Measurements from ENCODE around the gene AACS. TPM values are rescaled to one million over a fixed set of nuclear protein-coding genes. Genes with fewer than 3 reads are reported as not detected.

AACS gene
- total RNA-seq, 2 experiments from 2014 or later = 19.4 to 19.5 TPM

DNA sequence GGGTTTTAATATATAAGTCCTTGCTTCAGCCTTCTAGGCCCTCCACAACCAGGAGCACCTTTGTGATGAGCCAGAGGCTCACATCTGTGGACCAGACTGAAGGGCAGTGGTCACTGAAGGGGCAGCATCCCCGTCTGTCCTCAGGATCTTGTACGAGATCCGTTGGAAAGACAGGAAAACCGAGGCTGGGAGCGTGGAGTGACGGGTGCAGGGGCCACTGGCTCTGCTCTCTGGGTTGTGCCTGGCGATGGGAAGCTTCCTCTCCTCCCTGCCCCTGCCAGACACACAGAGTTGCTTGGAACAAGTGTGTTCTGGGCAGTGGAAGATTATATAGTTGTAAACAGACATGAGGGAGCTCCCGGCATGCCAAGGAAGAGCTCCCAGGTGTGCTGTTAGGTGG, 48.0 kb downstream of the AACS start:
- CTCF ChIA-PET = no interaction called here
- POLR2A ChIA-PET = no interaction called here

DNA sequence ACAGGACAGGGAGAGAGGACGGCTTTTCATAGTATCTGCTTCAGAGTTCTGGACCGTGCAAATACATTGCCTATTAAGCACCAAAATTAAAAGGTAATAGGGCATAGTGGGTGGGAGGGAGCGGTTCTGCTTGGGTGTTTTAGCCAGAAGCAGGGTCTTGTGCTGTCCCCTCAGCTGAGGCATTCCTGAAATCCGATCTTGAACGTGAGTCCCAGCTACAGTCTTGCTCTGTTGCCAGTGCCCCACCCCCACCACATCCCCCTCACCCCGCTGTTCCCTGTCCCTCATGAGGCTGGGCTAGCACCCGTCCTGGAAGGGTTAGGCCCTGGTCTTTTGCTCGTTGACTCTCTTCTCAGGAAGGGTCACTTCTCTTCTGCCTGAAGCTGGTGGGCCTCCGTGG, 48.6 kb downstream of the AACS start:
- POLR2A ChIA-PET = no interaction called here
- CTCF ChIA-PET = no interaction called here

DNA sequence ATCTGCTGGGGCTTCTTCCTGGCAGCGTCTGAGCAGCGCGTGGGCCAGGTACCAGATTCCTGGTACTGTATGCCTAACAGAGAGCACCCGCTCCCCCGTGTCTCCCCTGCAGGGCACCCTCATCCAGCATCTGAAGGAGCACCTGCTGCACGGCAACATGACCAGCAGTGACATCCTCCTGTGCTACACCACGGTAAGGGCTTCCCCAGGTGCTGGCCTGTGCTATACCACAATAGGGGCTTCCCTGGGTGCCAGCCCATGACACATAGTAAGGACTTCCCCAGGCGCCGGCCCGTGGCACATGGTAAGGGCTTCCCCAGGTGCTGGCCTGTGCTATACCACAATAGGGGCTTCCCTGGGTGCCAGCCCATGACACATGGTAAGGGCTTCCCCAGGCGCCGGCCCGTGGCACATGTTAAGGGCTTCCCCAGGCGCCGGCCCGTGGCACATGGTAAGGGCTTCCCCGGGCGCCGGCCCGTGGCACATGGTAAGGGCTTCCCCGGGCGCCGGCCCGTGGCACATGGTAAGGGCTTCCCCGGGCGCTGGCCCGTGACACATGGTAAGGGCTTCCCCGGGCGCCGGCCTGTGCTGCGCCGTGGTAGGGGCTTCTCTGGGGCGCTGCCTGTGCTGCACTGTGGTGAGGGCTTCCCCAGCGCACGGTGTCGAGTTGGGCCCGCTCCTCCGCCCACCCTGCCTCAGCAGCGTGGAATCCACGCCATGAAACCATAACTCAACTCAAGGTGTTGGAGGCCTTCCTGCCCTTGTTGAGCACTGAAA, 49.3 kb downstream of the AACS start:
- ChIA-PET CTCF (no interaction called here), POLR2A (no interaction called here)

DNA sequence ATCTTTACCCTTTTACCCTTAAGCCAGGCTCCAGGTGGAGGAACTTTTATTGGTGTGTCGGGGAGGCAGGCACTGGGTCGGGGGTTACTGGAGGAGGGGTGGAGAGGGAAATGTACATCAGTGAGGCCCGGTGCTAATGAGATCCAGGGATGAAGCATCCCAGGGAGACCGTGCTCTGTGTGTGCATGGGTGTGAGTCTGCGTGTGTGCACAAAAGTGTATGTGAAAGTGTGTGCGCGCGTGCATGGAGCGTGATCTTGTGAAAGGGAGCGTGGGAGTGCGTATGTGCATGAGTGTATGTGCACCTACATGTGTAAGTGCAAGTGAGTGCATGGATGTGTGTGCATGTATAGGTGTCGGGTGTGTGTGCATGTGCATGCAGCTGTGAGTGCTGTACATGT, 55.3 kb downstream of the AACS start:
- ChIA-PET POLR2A (no interaction called here), CTCF (no interaction called here)

DNA sequence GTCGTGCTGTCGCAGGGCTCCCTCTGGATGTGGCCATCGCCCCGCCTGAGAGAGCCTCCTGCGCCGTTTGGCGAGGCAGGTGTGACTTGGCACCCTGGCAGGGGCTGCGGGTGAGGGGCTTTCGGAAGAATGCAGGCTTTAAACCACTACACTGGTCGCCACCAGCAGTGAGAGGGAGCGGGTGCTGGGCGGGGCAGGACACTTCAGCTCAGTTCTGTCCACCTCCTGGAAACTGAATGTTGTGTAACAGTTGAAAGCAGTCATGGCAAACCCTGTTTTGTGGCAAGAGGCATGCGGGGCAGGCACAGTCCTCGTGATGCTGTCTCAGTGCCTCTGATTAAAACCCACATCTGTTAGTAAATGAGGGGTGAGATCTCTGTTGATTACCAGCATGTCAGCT, 55.9 kb downstream of the AACS start:
- CTCF ChIA-PET = no interaction called here
- POLR2A ChIA-PET = no interaction called here

DNA sequence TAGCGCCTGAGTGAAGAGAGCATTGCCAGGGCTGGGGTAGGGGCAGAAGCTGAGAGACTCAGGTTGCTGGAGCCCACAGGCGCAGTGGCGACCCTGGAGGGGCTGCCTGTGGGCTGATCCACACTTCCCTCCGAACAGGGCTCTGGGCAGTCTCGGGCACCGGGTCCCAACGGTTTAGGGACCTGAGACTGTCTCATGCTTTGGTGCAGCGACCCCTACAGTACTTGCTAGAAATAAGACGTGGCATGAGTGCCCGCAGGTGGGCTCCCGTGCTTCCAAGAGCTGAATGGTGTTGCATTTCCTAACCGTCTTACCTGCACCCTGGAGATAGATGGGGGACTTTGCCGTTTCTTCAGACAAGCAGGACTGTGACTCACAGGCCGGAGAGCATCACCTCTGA, 57.4 kb downstream of the AACS start:
- CTCF ChIA-PET = no interaction called here

DNA sequence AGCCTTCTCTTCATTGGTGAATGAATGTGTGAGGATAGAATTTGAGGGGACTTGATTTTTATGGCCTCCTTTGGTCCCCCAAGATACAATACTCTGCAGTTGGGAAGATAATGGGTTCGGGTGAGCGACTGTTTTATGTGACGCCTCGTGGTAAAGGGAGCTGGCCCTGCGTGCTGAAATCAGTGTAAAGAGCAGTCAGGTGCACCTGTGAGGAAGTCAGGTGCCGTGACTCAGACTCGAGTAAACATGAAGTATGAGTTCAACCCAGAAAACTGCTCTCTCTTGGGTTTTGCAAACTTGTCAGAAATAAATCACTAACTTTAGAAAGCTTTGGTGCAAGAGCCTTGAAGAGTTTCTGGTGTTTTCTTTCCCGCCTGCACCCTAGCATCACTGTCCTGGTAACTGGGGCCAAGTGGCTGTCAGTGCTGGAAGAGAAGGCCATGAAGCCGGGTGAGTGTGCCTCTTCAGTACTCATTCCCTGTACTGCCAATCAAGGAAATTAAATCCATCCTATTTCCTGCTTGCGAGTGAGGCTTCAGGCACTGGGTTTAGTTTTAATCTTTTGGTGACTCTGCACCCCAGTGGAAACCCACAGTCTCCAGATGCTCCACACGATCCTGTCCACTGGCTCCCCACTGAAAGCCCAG, 59.2 kb downstream of the AACS start:
- ChIA-PET CTCF (no interaction called here), POLR2A (no interaction called here)

More for the DNA sequence above, 57.4 kb downstream of the AACS start:
- POLR2A ChIA-PET = no interaction called here

DNA sequence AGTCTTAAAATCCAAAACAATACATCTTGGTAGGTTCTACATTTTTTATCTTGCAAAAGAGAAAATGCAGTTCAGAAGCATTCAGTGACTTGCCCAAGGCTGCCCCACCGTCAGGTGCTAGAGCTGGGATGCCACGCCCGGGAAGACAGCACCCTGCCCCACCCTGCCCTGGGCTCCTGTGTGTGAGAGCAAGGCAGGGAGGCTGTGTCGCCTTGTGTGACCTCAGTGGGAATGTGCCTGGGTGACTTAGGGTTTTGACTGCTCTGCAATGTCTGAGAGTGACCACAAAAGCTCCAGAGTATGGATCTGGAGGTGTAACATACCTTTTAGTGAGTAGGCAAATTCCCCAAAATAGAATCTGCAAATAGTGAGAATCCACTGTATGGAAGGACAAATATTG, 60.0 kb downstream of the AACS start:
- CTCF ChIA-PET = no interaction called here
- POLR2A ChIA-PET = no interaction called here

DNA sequence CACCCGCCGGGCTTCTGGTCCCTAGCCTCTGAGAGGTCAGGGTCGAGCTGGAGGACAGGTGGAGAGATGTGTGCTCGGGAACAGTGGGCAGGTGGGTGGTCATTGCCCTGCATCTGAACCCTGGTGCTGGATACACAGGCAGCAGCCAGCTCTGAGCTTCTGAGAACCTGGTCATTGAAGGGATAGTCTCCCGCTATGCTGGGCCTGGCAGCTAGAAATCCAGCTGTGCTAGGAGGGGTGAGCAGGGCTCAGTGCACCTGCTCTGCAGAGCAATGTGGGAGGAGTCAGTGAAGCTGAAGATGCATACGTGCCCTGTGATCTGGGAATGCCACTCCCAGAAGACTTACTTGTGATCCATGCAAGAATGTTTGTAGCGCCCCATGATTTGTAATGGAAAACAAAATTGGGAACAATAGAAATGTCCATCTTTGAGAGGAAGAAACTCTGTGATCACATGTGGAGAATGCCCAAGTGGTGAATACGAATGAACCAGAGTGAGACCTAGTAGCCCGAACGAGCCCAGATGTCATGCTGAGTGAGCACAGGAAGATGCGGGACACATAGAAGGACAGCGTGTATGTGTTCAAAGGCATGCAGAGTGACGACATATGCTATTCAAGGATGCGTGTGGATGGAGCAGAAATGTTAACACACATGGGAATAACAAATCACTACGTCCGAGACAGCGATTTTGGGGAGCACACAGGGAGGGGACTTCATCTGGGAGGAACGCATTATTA, 63.4 kb downstream of the AACS start:
- ChIA-PET CTCF (no interaction called here), POLR2A (no interaction called here)

DNA sequence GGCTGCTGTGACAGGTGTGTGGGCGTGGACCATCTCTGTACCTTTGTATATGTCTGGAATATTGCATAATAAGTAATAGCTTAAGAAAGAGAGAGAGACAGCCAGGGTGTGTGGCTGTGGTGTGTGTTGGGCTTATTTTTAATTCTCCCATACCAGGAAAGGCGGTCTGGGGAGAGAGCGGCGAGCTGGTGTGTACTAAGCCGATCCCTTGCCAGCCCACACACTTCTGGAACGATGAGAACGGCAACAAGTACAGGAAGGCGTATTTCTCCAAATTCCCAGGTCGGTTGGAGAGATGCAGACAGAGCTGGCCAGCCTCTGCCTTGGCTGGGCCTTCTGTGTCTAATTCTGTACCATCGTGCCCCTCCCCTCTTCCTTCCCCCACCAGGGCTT, 63.9 kb downstream of the AACS start:
- CTCF ChIA-PET = no interaction called here
- POLR2A ChIA-PET = no interaction called here

DNA sequence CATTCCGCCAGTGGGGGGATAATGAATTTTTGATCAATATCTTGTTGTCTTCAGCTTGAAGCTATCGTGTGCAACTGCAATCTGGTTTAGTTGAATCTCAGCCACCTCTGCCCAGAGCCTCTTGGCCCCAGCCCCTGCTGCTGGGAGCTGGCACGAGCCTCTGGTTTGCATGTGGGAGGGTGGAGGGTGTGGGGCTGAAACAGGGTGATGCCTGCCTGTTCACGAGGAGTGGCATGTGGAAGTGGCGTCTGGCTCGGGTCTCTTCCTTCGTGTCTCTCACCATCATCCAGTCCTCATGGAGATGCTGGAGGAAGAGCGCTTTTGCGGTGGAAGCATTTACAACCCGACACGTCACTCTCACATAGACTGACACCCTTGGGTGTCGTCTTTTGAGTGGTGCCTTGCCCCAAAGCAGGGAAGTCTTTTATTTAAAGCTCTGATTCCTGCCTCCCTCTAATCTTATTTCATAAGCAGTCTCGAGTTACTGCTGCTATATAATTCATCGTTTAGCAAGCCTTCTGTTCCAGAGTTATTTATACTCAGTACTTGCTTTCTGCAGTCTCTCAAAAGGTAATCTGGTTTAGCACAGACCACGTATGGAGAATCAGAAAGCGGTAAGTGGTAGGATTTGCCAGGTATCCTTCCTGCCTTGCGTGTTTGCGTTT, 64.5 kb downstream of the AACS start:
- ChIA-PET POLR2A (no interaction called here), CTCF (no interaction called here)

DNA sequence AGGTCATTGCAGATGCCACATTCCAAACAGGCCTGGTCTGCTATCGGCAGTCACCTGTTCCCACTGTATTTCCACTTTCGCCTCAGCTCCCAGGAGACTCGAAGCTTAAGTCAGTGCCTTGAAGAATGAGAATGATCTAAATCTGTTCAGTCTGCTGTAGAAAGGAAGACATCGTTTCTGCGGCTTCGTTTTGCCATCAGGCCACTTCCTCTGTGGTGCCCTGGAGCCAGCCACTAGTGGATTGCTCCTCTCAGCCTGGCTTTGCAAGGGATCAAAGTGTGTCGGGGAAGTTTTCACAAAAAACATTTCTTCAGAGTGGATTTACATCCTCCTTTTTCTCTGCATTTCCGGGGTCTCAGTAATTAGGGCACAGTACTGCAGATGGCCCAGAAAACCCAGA, 66.7 kb downstream of the AACS start:
- ChIA-PET CTCF (no interaction called here), POLR2A (no interaction called here)

DNA sequence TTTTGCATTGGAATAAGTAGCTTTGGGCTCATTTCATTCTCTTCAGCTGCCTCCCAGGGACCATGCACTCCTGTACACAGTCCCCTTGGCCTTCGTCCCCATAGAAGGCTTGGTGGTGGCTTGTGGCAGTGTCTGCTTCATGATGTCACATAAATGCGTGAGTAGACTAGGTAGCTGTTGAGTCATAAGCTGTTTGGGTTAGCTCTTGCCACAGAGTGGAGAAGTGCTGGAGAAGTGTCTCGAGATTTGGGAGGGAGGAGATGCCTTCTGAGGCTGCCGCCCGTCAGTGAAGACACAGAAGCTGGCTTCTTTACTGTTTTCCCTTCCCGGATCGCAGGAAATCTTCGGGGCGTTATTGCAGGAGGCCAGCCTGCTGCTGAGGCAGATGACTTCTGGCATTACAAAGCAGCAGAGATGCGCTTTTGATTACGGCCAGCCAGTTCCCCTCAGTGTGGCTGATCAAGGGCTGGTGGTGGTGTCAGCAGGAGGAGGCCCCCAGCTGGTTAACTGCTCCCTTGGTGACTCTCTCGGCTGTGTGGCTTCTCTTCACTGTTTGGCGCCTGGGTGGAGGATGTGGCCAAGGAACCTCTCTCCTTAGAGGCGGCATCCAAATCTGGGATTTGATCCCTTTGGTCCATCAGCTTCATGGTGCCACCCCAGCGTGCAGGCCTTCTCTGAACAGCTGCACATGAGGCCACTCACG, 67.6 kb downstream of the AACS start:
- CTCF ChIA-PET = no interaction called here
- POLR2A ChIA-PET = no interaction called here

DNA sequence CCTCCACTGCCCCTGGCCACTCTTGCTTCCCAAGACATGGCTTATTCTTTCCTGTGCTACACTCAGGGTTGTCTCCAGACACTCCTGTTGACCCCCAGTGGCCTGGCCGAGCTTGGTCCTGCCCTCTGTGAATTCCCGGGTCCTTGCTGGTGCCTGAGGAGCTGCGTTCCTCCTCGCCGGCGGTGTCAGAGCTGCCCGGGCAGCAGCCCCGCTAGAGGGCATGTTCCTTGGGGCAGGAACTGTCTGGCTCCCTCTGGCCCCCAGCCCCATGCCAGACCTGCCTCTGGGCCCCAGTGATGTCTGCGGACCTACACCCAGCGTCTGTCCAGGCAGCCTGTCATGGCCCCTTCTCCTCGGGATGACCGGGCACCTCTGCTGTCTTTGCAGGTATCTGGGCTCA, 68.4 kb downstream of the AACS start:
- CTCF ChIA-PET = no interaction called here
- POLR2A ChIA-PET = no interaction called here

DNA sequence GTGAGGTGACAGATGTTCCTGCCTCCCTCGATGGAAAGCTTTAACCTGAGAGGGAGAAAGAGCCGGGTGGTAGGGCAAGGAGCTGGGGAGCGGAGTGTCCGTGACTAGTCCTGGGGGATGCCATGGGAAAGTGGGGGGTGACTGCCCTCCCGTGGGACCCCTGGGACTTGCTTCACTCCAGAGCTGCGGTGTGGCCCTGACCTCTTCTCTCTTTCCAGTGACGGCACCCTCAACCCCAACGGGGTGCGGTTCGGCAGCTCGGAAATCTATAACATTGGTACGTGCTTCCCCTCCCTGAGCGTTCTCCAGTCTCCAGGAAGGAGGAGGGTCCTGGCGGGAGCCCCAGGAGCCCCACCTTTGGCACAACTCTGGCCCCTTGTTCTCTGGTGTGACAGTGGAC, 69.3 kb downstream of the AACS start:
- POLR2A ChIA-PET = no interaction called here

DNA sequence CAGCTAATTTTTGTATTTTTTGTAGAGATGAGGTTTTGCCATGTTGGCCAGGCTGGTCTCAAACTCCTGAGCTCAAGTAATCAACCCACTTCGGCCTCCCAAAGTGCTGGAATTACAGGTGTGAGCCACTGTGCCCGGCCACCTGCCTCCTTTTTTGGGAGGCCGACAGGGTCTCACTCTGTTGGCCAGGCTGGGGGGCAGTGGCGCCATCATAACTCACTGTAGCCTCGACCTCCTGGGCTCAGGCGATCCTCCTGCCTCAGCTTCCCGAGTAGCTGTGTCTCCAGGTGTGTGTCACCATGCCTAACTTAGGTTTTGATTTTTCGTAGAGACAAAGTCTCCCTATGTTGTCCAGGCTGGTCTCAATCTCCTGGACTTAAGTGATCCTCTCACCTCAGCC, 70.7 kb downstream of the AACS start:
- ChIA-PET POLR2A (no interaction called here), CTCF (no interaction called here)

More for the DNA sequence above, 69.3 kb downstream of the AACS start:
- CTCF ChIA-PET = no interaction called here

DNA sequence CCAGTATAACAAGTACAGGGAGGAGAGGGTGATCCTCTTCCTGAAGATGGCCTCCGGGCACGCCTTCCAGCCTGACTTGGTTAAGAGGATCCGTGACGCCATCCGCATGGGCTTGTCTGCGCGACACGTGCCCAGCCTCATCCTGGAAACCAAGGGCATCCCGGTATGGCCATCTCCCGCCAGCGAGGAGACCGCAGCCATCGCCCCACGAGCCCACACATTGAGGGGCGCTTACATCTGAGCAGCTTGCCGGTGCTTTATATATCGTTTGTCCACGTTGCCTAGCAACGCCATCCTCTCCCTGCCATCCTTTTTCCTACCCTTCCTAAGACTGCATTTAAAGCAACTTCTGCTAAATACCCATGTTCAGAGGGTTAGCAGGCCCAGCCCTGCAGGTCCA, 71.5 kb downstream of the AACS start:
- CTCF ChIA-PET = no interaction called here
- POLR2A ChIA-PET = no interaction called here

DNA sequence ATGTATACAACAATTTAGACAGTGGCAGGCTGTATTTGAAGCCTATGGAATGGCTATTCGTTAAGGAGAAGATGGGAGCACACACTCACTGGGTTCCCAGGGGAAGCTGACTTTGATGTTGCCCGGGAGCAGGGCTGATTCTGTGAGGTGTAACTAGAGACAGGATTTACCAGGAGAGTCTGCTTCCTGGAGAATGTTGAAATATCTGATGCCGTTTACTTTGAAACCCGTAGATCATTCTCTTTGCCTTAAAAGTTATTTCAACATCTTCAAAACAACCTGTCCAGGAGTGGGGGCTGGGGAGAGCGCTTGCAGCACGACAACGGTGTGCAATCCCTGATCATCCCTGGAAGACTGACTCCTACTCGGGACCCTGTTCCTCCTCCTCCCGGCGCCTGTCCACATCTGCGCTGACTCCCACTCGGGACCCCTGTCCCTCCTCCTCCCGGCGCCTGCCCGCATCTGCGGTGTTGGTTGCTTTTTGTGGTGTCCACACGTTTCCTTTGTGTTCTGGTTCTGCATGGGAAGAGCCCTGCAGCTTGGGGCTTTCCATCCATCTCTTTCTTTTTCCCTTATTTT, 72.6 kb downstream of the AACS start:
- ChIA-PET POLR2A (no interaction called here), CTCF (no interaction called here)

DNA sequence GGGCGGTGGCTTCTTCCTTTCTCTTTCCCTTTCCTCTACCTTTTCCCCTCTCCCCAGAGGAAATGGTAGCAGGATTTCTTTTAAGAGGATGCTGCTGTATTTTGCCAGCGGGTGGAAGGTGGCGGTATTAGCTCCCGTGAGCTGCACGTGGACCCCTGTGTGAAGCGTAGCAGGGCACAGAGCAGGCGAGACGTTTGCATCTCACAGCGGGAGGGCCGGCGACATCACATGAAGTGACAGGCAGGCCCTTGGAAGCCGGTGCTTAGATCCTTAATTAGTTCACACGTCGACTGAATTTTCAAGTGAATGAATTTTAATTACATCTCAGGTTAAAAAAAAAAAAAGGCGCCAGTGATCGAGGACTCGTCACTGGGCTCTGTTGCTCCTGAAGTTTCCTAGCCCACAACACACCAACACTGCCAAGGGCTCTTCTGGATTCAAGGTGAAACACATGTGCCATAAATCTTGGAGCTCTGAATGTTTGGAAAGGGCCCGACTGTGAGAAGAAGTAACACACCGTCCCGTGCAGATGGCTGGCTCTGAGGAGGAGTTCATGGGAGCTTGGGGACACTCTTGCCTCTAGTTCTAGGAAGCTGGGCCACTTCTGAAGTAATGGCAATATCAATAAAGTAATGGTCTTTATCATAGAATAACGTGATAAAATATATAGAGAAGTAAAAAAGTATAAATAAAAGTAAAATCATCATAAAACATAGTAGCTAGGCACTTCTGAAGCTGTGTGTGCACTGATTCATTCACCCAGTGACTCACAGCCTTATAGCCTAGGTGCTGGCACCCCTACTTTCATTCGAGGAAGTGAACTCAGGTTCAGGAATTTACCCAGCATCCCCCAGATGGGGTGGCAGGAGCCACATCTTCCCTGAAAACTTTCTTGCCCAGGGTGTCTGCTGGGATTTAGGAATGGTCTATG, 75.3 kb downstream of the AACS start:
- ChIA-PET CTCF (no interaction called here), POLR2A (no interaction called here)

Measured in activated CD8-positive, alpha-beta memory T cell treated with anti-CD3 and anti-CD28 coated beads for 36 hours (primary cell).